GM12864 (cell line): ENCODE measurements around the gene ERICH4.
"Not testable (repeated sequence)": the region's sequence is repeated elsewhere in the genome, so short reads cannot be mapped to it uniquely, and the experiment has no call there.

Experiments used
- DNase-seq: peaks from one replicate; pipeline ENCODE4 v3.0.0-alpha.2; 2011; ENCODE audit warnings: low read depth
- H3K4me3 ChIP-seq: 2 replicates; pipeline ENCODE4 v1.5.1; 2011; ENCODE audit warnings: mild to moderate bottlenecking, low read depth, low read length, control low read depth
- CTCF ChIP-seq: IDR thresholded peaks from 2 replicates; pipeline ENCODE4 v1.5.1; 2011; ENCODE audit warnings: low read depth, mild to moderate bottlenecking, moderate library complexity, low read length, control low read depth, inconsistent platforms; ENCODE audit errors: missing control alignments

Gene ERICH4

GRCh38 chr19:41427647-41428480 lies 15.1 kb upstream of the ERICH4 start:
- TF ChIP-seq CTCF = no peak
- no peak overlapping the region for H3K4me3 ChIP-seq
- DNase-seq = no peak

- no peak for DNase-seq
- H3K4me3 ChIP-seq = no peak overlapping the region
- no peak for TF ChIP-seq CTCF
Observed at GRCh38 chr19:41428481-41428859, 14.5 kb upstream of the ERICH4 start.

- DNase-seq = no peak
- no peak for TF ChIP-seq CTCF
Observed at GRCh38 chr19:41430922-41431321, 12.0 kb upstream of the ERICH4 start.

GRCh38 chr19:41431426-41432386 lies 11.2 kb upstream of the ERICH4 start:
- DNase-seq = no peak
- no peak overlapping the region for H3K4me3 ChIP-seq
- TF ChIP-seq CTCF = peak; percentile 11

More at GRCh38 chr19:41430922-41431321, 12.0 kb upstream of the ERICH4 start:
- H3K4me3 ChIP-seq = no peak overlapping the region

GRCh38 chr19:41433171-41433570 lies 9.8 kb upstream of the ERICH4 start:
- no peak overlapping the region for H3K4me3 ChIP-seq
- no peak for TF ChIP-seq CTCF
- no peak for DNase-seq

GRCh38 chr19:41434450-41434849 lies 8.5 kb upstream of the ERICH4 start:
- H3K4me3 ChIP-seq = no peak overlapping the region
- DNase-seq = no peak
- no peak for TF ChIP-seq CTCF

- H3K4me3 ChIP-seq, DNase-seq: not testable (repeated sequence)
Observed at GRCh38 chr19:41435376-41435775, 7.6 kb upstream of the ERICH4 start.
